ENCODE measurements around the gene OSBPL3.
A peak's percentile ranks its signal among the peaks of the same experiment; 100 is the strongest.

Gene OSBPL3

DNA sequence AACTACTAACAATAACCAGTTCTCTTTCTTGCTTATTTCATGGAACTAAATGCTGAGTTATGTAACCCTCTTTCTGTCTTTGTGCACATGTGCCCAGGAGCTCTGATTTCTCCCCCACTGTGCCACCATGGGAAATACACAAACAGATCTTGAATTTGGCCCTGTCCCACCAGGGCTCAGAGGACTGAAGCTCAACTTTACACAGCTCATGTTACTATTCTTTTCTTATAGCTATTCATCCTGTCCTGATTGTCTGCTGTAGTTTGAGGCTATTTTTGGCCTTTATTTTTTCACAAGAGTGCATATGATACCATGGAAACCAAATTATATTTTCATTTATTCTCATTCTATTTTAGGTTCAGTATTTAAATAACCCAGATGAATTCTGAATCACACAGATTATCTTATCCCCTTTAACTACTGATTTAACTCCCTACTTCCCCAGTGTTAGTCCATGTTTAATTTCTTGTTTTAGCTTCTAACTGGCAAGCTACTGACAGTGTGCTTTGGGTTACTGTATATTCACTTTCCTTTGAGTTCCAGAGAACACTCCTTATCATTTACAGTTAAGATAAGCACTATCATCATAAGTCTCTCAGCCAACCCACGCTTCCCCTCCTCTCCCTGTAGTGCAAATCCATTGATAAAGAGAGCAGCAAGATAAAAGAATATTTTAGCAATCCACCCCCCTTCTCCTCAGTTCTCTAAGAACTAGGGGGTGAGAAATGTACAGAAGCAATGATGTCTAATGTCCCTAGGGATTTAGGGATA lies 150.9 kb downstream of the OSBPL3 start:
- DNase-seq (ENCODE audit: low read depth in 2 of 2) = no peak

DNA sequence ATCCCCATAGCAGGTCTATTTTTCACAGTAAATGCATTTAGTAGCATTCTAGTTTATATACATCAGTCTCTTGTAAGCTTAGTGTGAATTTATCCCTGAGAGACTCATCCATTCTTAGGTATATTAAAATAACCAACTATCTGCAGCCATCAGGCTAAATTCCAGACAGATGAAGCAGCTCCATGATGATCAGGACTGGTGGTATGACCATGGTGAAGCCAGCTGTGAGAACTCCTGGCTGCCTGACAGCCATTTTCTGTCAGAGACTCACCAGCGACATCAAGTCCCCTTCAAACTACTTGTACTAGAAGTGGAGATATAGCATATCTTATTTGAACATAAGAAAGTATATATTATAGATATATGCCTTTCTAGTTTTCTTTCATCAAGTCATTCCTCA lies 152.4 kb downstream of the OSBPL3 start:
- no peak for DNase-seq (ENCODE audit: low read depth in 2 of 2)

DNA sequence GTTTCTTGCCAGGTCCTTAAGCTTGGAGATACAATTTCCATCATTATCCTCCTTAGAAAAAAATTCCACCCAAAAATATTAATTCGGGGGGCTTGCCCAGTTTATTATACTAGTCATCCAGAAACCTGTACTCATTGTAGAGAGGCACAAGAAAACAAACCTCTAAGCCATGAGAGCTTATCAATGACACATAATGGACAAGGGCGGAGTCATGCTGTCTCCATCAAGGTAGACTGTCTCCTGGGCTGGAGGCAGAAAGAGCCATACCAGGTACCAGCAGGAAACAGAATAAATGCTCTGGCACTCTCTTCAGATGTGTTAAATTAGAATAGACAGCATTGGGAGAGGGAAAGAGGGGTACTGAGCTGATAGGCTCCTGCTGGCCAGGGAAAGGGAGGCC lies 153.0 kb downstream of the OSBPL3 start:
- no peak for DNase-seq (ENCODE audit: low read depth in 2 of 2)

DNA sequence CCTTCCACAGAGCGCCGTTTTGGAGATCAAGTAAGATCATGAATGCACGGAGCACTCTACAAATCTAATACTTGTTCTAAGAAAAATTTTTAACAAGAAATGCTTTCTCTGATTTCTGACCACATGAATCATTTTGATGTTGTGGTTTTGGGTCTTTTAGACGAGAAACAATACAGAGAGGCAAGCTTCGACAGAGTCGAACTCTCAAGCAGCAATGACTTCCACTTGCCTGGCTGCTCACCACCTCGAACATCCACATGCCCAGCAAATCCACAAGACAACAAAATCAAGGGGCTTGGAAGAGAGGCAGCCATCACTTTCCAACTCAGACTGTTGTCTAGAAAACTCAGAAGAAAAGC lies 153.3 kb downstream of the OSBPL3 start:
- DNase-seq (ENCODE audit: low read depth in 2 of 2) = no peak

DNA sequence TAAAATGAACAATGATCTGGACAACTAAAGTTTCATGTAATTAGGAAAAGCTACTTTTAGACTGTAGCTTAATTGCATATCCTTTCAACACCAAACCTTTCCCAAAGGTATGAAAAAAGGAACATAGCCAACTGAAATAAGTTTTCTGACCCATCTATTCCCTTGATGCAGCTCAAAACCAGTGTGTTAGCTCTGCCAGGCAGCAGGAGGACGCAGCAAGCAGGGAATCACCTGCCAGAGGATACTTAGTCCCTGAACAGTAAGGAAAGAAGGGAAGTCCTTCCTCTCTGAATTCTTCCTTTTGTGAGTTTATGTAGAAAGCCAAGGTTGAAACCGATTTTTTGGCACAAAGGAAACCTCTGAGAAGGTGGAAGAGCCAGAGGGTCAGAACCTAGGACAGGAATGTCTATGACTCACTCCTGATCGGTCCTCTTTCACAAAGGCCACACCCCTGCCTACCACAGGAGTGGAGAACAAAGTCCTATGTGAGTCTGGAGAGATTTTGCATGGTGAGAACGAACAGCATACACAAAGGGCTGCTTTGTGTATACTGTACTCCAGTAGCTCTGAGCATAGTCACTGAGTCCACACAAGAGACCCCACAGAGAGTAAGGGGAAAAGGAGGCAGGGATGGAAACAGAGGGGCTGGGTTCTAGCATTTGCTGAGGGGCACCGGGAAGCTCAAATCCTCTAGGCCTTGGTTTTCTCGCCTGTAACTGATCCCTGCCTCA lies 153.9 kb downstream of the OSBPL3 start:
- DNase-seq (ENCODE audit: low read depth in 2 of 2) = no peak

DNA sequence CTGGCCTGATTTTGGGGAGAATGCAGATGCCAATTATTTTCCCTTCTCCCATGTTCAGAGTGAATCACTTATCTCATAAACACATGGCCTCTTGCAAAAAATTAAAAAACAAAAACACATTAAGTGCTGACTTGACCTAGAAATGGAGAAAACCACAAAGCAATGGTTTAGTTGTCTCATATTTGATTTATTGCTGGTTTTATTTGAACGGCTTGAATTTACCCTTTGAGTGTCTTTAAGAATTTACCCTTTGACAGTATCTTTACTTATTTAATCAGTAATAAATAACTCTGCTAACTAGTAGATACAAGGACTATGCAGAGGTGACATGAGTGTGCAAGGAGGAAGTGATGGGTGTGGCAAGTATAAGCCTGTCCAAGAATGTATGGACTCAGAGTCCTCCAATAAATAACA lies 154.6 kb downstream of the OSBPL3 start:
- DNase-seq (ENCODE audit: low read depth in 2 of 2) = no peak

DNA sequence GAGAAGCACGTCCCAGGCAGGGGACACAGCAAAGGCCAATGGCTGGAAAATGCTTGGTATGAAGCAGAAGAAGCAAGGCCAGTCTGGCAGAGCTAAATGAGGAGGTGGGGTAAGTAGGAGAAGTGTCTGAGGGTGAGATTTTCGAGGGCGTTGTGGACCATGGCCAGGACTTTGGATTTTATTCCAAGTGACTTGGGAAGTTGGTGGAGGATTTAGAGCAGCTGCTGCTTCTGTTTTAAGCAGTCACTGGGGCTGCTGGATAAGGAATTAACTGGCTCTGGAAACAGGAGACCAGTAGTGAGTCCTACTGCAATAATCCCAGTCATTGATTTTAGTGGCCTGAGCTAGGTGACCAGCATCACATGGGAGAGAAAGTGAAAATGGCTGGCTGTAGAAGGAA lies 155.1 kb downstream of the OSBPL3 start:
- DNase-seq (ENCODE audit: low read depth in 2 of 2) = no peak

DNA sequence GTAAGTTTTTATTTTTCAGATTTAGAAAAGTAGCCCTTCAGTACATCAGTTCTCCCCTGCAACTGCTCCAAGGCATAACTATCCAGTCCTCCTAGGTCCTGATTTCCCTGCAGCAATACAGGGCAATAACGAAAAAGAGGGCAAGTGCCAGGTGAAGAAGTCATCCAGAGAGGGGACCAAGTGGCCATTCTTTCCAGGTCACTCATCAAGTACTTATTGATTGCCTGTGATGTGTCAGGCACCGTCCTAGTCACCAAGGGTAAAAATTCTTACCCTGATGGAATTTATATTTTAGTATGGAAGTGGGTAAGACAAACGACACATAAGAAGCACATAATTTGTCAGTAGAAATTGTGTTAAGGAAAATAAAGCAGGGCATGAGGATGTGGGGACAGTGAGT lies 155.6 kb downstream of the OSBPL3 start:
- DNase-seq (ENCODE audit: low read depth in 2 of 2) = no peak

DNA sequence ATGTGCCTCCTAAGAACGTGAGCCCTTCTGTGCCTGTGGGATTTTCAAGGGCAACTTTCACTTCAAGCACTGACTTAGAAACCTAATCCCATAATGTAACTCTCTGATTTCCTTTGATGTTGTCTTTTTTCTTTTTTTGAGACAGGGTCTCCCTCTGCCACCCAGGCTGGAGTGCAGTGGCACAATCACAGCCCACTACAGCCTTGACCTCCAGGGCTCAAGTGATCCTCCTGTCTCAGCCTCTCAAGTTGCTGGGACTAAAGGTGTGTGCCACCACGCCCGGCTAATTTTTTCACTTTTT lies 158.3 kb downstream of the OSBPL3 start:
- no peak for DNase-seq (ENCODE audit: low read depth in 2 of 2)

DNA sequence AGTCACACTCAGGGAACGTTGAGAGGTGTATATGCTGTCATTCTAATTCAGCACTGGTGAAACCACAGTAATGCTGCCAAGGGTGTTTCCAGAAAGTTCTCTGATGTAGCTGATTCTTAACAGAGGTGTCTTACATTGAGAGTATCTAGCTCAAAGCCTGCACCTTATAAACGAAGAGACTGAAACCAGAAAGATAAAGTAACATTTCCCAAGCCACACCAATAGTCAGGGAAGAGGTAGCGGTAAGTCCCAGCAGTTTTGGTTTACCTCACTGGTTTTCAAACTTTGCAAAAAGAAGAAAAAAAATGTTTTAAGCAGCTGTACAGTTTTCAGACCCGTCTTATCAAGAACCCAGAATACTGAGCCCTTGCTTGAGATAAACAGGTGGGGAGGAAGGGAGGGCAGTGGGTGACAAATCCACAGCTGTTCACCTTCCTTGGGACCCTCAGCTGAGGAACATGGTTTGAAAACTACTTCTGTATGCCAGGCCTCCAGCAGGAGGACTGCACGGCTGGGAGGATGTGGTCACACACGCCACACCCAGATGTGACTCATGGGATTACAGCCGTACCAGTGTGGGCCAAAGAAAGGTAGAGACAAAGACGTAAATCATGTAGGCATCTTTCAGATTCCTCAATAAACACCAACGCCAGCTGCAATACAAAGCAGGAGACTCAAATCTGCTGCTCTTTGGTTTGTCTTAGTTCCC lies 158.8 kb downstream of the OSBPL3 start:
- peak; percentile 60 to 63 for DNase-seq (ENCODE audit: low read depth in 2 of 2)

DNA sequence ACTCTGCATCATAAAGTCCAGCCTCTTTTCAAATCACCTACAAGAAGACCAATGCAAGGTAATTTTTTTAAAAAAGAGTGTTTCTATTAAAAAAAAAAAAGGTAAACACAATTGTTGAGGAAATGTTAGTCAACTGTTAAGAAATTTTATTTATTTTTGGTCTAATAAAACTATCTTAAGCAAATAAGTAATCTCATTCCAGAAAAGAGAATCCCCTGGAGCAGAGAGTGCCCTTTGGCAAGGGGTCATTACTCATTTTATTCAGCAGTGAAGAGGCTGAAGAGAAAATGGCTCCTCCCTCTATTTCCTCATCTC lies 159.3 kb downstream of the OSBPL3 start:
- no peak for DNase-seq (ENCODE audit: low read depth in 2 of 2)

DNA sequence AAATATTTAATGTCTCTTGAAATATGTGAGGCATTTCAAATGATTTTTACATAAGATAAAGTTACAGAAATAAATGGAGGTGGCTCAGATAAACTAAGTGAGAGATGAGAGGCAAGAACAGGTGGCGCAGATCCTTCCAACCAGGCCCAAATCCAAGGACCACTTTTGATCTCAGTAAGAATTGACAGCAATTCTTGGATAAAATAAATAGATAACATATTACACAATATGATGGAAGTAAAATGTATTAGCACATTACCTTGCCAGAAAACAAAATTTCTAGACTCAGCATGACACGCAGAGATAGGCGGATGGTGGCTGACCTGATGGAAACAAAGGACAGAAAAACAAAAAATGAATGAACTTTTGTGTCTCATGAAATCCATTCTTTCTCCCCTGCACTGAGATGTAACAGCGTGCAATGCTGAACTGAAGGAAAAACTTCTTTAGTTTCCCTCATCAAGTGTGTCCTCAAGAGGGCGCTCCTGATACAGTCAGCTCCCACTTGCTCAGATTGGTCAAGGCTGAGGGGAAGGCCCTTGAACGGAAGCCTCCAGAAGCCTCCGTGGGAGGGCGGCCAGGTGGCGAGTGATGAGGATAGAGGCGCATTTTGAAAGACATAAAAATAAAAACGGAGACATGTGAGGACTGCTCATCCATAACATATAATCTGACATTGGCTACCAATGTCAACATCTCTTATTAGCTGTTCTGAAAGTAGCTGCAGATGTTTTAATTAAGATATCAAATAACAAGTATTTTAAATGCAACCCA lies 159.9 kb downstream of the OSBPL3 start:
- peak; percentile 28 to 49 for DNase-seq (ENCODE audit: low read depth in 2 of 2)

DNA sequence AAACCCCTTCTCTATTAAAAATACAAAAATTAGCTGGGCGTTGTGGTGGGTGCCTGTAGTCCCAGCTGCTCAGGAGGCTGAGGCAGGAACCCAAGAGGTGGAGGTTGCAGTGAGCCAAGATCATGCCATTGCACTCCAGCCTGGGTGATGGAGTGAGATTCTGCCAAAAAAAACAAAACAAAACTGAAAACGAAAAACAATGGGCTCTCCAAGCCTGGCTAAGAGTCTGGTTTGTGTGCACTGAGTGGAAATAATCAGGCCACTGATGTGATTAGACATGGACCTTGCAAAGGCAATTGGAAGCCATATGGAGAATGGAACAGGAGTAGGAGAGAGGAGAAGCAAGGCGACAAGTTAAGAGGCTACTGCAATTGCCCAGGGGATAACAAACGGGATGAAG lies 162.6 kb downstream of the OSBPL3 start:
- no peak for DNase-seq (ENCODE audit: low read depth in 2 of 2)

DNA sequence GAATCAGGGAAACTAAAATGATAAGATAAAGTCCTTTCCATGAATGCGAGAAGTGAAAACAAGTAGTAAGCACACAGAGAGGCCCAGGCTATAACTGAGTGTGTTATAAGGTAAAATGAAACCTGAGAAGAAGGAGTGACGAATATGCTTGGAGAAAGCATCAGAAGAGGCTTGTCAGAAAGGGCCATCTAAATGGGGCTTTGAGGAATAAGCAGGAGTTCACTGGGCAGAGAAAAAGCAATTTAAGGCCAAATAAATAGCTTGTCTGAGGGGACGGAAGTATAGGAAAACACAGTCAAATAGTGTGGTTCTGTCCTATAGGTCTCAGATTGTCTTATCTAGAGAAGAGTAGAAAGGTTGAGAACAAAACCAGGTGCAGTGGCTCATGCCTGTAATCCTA lies 163.1 kb downstream of the OSBPL3 start:
- DNase-seq (ENCODE audit: low read depth in 2 of 2) = no peak

DNA sequence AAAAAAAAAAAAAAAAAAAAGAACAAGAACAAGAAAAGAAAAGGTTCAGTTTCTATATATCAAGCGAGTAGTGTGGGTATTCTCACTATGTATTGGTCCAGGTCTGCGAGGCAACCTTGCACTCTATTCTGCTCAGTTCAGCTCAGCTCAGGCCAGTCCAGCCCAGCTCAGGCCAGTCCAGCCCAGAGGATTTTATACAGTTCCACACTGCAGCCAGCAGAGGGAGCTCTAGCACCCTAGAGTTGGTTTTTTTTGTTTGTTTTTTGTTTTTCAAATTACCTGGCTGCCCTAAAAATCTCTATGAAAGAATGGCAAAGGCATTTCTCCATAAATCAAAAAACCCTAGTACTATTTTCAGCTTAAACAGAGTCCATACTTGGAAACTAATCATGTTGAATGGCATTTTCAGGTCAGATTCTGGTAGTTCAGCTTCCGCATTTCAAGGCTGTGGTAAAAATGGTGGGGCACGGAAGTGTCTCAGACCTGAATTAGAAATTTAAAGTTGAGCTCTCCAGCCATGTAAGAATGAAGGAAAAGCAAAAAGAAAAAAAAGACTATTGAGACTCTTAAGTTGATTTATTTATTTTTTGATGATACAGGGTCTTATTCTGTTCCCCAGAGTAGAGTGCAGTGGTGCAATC lies 167.6 kb downstream of the OSBPL3 start:
- no peak for DNase-seq (ENCODE audit: low read depth in 2 of 2)

DNA sequence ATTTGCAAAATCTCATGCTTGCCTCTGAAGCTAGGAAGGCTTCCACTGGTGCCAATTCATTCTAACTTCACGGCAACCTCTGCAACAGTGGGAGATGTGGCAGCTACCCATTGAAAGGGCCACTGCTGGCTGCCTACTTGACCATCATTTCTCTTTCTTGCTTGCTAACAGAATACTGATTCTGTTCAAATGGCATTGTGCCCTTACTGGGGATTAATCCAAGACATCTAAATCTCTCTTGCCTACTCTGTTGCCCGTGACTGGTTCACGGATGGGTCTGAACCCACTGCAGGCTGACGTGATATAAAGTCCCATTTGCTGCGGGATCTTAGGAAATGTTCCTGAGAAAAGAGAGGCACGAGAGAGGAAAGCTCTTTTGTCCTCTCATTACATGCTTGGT lies 171.5 kb downstream of the OSBPL3 start:
- no peak for DNase-seq (ENCODE audit: low read depth in 2 of 2)

DNA sequence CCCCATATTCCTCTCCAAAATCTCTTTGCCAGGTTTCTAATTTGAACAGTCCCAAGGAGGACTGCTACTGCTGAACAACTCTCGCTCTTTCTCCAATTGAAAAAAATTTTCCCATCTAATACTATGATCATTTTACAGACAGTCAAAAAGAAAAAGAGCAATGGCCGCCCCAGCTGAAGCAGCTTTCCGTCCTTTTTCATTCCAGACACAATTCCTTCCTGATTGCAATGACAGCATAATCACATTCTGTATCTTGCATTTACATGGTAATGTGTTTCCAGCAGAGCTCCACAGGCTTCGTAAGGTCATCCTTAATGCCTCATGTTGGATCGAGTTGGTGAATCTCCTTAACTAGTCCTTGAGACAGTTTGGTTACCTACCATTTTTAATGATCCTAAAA lies 177.7 kb downstream of the OSBPL3 start:
- no peak for DNase-seq (ENCODE audit: low read depth in 2 of 2)

DNA sequence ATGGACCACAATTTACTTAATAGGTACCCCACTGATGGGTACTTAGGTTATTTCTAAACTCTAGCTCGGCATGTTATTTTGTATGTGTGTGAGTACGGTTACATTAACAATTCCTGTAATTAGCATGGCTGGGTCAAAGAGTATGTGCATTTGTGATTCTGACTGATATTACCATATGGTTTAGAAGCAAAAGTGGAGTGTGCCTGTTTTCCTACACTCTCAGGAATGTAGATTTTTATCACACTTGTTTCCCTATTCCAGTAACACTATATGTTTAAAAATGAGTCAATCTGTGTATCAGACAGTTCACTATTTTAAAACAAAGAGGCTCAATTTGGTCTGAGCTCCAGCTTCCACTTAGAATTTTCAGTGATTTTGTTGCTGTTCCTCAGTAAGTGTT lies 178.1 kb downstream of the OSBPL3 start:
- DNase-seq (ENCODE audit: low read depth in 2 of 2) = no peak

DNA sequence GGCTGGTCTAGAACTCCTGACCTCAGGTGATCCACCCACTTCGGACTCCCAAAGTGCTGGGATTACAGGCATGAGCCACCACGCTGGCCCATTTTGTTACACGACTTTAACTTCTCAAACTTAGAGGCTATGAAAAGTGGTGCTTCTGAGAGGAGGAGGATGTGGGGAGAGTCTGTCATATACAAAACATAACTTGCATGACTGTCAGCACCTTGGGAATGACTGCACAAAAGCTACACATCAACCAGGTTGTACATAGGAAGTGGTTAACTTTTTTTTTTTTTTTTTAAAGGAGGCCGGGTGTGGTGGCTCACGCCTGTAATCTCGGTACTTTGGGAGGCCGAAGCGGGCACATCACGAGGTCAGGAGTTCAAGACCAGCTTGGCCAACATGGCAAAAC lies 179.3 kb downstream of the OSBPL3 start:
- DNase-seq (ENCODE audit: low read depth in 2 of 2) = no peak

DNA sequence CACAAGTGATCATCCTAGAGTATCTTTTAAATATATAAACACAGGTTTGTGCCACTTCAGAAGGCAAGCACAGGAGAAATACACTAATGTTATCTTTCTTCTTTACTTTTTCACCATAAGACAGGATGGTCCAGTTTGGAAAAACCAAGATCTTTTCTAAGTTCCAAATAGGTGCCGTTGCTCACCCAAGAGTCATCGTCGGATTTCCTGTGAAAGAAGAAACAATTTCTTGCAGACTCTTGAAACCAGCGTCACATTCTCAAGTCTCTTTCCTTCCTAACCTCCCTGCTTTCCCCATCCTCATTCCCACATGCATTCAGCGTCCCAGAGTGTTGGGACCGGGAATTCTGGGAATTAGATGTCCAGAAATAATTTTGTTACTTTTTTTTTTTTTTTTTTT lies 179.9 kb downstream of the OSBPL3 start:
- no peak for DNase-seq (ENCODE audit: low read depth in 2 of 2)

DNA sequence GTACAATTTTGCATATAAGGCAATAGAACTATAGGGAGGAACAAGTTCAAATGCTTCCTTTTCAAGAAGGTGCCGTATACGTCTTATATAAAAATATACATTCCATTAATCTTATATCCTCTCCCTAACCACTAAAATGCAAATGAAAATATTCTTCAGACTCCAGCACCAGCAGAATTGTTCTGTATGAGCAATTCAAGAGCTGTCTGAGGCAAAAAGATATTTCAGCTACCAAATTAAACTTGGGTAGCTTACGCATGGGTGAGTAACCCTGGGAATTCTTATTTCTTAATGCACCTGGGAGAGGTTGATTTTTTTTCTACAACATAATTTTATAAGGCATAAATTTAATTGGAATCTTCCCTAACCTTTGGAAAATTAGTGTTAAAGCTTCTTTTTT lies 180.5 kb downstream of the OSBPL3 start:
- DNase-seq (ENCODE audit: low read depth in 2 of 2) = no peak

DNA sequence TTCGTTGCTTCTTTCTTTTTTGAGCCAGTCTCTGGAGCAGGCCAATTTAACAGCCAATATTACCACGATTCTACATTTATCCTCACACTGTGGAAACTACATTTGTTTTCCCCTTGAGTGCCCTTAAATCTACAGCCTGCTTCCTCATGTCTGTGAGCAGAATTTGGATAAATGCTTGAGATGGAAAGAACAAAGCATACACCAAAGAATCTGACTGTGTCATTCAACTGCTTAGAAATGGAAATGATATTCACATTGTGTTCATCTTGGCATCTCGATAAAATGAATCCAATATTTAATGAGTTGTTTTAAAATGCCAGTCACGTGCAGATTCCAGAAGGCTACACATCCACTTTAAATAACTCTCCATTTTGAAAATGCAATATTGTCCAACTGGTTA lies 181.7 kb downstream of the OSBPL3 start:
- DNase-seq (ENCODE audit: low read depth in 2 of 2) = no peak
